ENCODE results near the gene REPS2.

- TF ChIP-seq, protein P1, sequence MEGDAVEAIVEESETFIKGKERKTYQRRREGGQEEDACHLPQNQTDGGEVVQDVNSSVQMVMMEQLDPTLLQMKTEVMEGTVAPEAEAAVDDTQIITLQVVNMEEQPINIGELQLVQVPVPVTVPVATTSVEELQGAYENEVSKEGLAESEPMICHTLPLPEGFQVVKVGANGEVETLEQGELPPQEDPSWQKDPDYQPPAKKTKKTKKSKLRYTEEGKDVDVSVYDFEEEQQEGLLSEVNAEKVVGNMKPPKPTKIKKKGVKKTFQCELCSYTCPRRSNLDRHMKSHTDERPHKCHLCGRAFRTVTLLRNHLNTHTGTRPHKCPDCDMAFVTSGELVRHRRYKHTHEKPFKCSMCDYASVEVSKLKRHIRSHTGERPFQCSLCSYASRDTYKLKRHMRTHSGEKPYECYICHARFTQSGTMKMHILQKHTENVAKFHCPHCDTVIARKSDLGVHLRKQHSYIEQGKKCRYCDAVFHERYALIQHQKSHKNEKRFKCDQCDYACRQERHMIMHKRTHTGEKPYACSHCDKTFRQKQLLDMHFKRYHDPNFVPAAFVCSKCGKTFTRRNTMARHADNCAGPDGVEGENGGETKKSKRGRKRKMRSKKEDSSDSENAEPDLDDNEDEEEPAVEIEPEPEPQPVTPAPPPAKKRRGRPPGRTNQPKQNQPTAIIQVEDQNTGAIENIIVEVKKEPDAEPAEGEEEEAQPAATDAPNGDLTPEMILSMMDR (IDR thresholded peaks at IDR 0.05): no peak
- TF ChIP-seq POLR2A (IDR thresholded peaks at IDR 0.05): no peak
Measured at GRCh38 chrX:17185431-17185830, 239.0 kb downstream of the REPS2 start.
